Caco-2 (cell line): ENCODE measurements around the gene ASB10. TPM values are rescaled to one million over a fixed set of nuclear protein-coding genes. Genes with fewer than 3 reads are reported as not detected.

Experiments
- BruUV-seq: library from RNA; stranded (reverse); fragments of 400-500 nt; replicated peaks from 2 replicates; lab custom pipeline; 2021; lab: Mats Ljungman, UMichigan
- CTCF ChIA-PET: fragments of 300-600 bp; sonication (Branson Sonifier 250); formaldehyde crosslinking; loops from one replicate; lab custom pipeline; 2022; ENCODE audit warnings: antibody characterized with exemption; lab: Charles Lee
- POLR2A ChIA-PET: fragments of 300-600 bp; sonication (Branson Sonifier 250); formaldehyde crosslinking; loops from one replicate; lab custom pipeline; 2022; ENCODE audit warnings: antibody characterized with exemption; lab: Charles Lee
- DNase-seq, 2 experiments: peaks; one replicate each; pipeline versions ENCODE4 v3.0.0 to v3.0.0-alpha.2; 2020 to 2022
- H3K27me3 ChIP-seq: replicated peaks from 2 replicates; pipeline ENCODE4 v1.6.0; 2011; ENCODE audit warnings: low read length; ENCODE audit not compliant: control insufficient read depth, insufficient read depth
- H3K36me3 ChIP-seq: 2 replicates; pipeline ENCODE4 v1.5.1; 2011; ENCODE audit warnings: low read length; ENCODE audit not compliant: control insufficient read depth, insufficient read depth
- H3K4me1 ChIP-seq: fragments of 250-450 bp; sonication (Bioruptor Pico); 2 replicates; pipeline ENCODE4 v1.5.1; 2020; ENCODE audit warnings: mild to moderate bottlenecking
- H3K4me3 ChIP-seq: 2 replicates; pipeline ENCODE4 v1.5.1; 2011; ENCODE audit warnings: low read depth, mild to moderate bottlenecking, control low read depth, low read length
- H3K9me3 ChIP-seq: fragments of 250-450 bp; sonication (Bioruptor Pico); 2 replicates; pipeline ENCODE4 v1.5.1; 2020; ENCODE audit warnings: mild to moderate bottlenecking, moderate library complexity
- H3K27ac Mint-ChIP-seq: one replicate; pipeline ENCODE4 v1.8.0; 2022; ENCODE audit warnings: mixed read lengths; ENCODE audit not compliant: unreplicated experiment
- H3K27me3 Mint-ChIP-seq: one replicate; pipeline ENCODE4 v1.8.0; 2022; ENCODE audit warnings: mixed read lengths; ENCODE audit not compliant: insufficient read depth, unreplicated experiment
- H3K36me3 Mint-ChIP-seq: one replicate; pipeline ENCODE4 v1.8.0; 2022; ENCODE audit warnings: mild to moderate bottlenecking, mixed read lengths; ENCODE audit not compliant: insufficient read depth, unreplicated experiment
- H3K4me1 Mint-ChIP-seq: one replicate; pipeline ENCODE4 v1.8.0; 2022; ENCODE audit warnings: low read depth, mixed read lengths; ENCODE audit not compliant: unreplicated experiment
- H3K4me3 Mint-ChIP-seq: one replicate; pipeline ENCODE4 v1.8.0; 2022; ENCODE audit warnings: mild to moderate bottlenecking, moderate library complexity, mixed read lengths; ENCODE audit not compliant: unreplicated experiment
- H3K9me3 Mint-ChIP-seq: one replicate; pipeline ENCODE4 v1.8.0; 2022; ENCODE audit warnings: mixed read lengths; ENCODE audit not compliant: unreplicated experiment
- intact Hi-C: fragments of 100-400 bp; cut with micrococcal nuclease; formaldehyde crosslinking; loops from one replicate; pipeline ENCODE4 v1.10.0; 2022; ENCODE audit not compliant: unreplicated experiment
- total RNA-seq: library from RNA; stranded (reverse); gene quantifications from 2 replicates; pipeline ENCODE4 v1.2.3, GENCODE V29; 2022
- TF ChIP-seq, protein P1 (sequence below), 2 experiments: fragments of 200-600 bp in 1 of 2; IDR thresholded peaks; 1 replicate in 1 of 2; 2 replicates in 1 of 2; pipeline versions ENCODE4 v1.5.1 to v1.8.0; 2011 to 2022; ENCODE audit warnings: antibody characterized with exemption in 1 of 2, control low read depth in 1 of 2, inconsistent platforms in 1 of 2, low read depth in 1 of 2, low read length in 1 of 2, mild to moderate bottlenecking in 1 of 2, moderate library complexity in 1 of 2; ENCODE audit not compliant: insufficient read depth in 1 of 2, severe bottlenecking in 1 of 2, unreplicated experiment in 1 of 2

Gene ASB10
- total RNA-seq, 1 experiment from 2014 or later, result not detected

GRCh38 chr7:151201751-151202150, 14.7 kb upstream of the ASB10 start:
- H3K4me1 Mint-ChIP-seq, result no peaks in the 10 kb centered on the region
- H3K27ac Mint-ChIP-seq, result no peak overlapping the region
- H3K4me3 Mint-ChIP-seq, result no peak overlapping the region
- CTCF ChIA-PET, result no interaction called here
- no peak for DNase-seq
- Histone ChIP-seq H3K27me3 (no peaks in the 10 kb centered on the region; the same call in 1 of the 2 replicates), H3K9me3 (no peaks in the 10 kb centered on the region), H3K4me3 (no peak overlapping the region), H3K36me3 (no peaks in the 10 kb centered on the region), H3K4me1 (no peaks in the 10 kb centered on the region)
- H3K36me3 Mint-ChIP-seq, result no peaks in the 10 kb centered on the region
- POLR2A ChIA-PET, result no interaction called here
- TF ChIP-seq, protein P1, sequence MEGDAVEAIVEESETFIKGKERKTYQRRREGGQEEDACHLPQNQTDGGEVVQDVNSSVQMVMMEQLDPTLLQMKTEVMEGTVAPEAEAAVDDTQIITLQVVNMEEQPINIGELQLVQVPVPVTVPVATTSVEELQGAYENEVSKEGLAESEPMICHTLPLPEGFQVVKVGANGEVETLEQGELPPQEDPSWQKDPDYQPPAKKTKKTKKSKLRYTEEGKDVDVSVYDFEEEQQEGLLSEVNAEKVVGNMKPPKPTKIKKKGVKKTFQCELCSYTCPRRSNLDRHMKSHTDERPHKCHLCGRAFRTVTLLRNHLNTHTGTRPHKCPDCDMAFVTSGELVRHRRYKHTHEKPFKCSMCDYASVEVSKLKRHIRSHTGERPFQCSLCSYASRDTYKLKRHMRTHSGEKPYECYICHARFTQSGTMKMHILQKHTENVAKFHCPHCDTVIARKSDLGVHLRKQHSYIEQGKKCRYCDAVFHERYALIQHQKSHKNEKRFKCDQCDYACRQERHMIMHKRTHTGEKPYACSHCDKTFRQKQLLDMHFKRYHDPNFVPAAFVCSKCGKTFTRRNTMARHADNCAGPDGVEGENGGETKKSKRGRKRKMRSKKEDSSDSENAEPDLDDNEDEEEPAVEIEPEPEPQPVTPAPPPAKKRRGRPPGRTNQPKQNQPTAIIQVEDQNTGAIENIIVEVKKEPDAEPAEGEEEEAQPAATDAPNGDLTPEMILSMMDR (IDR thresholded peaks at IDR 0.05; ENCODE audit: insufficient read depth in 1 of 2, low read depth in 1 of 2, low read length in 1 of 2, severe bottlenecking in 1 of 2, unreplicated experiment in 1 of 2), result no peak
- no TSS peak for BruUV-seq
- intact Hi-C loops, result no loop called here
- no peaks in the 10 kb centered on the region for H3K9me3 Mint-ChIP-seq
- H3K27me3 Mint-ChIP-seq, result peaks cover 20% of the 10 kb centered on the region

DNA sequence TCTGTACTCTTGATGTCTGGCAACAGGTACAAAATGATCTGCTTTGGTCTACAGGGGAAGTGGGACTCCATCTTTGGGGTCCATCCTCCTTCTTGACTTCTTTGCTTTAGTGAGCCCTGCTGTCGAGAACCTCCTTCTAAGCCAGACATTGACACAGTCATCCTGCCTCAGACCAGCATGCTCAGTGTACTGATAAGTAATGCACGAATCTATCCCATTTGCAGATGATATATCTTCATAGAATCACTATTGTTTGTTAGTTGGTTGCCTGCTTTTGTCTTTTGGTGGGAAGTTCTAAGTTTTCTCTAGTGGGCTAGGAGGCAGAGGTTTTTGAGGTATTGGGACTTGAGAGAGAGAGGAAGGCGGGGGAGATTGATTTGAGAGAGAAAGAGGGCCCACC, 14.3 kb upstream of the ASB10 start:
- CTCF ChIA-PET, result no interaction called here
- Histone ChIP-seq H3K27me3 (no peaks in the 10 kb centered on the region; the same call in 1 of the 2 replicates), H3K4me3 (no peak overlapping the region), H3K36me3 (no peaks in the 10 kb centered on the region), H3K4me1 (no peaks in the 10 kb centered on the region), H3K9me3 (no peaks in the 10 kb centered on the region)
- Mint-ChIP-seq H3K27ac (no peak overlapping the region), H3K36me3 (no peaks in the 10 kb centered on the region), H3K4me1 (no peaks in the 10 kb centered on the region), H3K9me3 (no peaks in the 10 kb centered on the region), H3K4me3 (no peak overlapping the region), H3K27me3 (peaks cover 20% of the 10 kb centered on the region)
- DNase-seq, result no peak
- intact Hi-C loops, result no loop called here
- POLR2A ChIA-PET, result no interaction called here
- BruUV-seq, result no TSS peak
- TF ChIP-seq, protein P1 (IDR thresholded peaks at IDR 0.05; ENCODE audit: insufficient read depth in 1 of 2, low read depth in 1 of 2, low read length in 1 of 2, severe bottlenecking in 1 of 2, unreplicated experiment in 1 of 2), result no peak

GRCh38 chr7:151198945-151199848, 12.1 kb upstream of the ASB10 start:
- Mint-ChIP-seq H3K4me3 (no peak overlapping the region), H3K27me3 (peaks cover 11% of the 10 kb centered on the region), H3K27ac (no peak overlapping the region), H3K4me1 (no peaks in the 10 kb centered on the region), H3K36me3 (no peaks in the 10 kb centered on the region), H3K9me3 (no peaks in the 10 kb centered on the region)
- TF ChIP-seq, protein P1 (IDR thresholded peaks at IDR 0.05; ENCODE audit: insufficient read depth in 1 of 2, low read depth in 1 of 2, low read length in 1 of 2, severe bottlenecking in 1 of 2, unreplicated experiment in 1 of 2), result no peak
- BruUV-seq, result no TSS peak
- ChIA-PET CTCF (no interaction called here), POLR2A (no interaction called here)
- Histone ChIP-seq H3K4me1 (no peaks in the 10 kb centered on the region), H3K36me3 (no peaks in the 10 kb centered on the region), H3K9me3 (no peaks in the 10 kb centered on the region), H3K27me3 (0 out of 2 replicates have a peak, but pooled peaks cover 1% of the 10 kb centered on the region), H3K4me3 (no peak overlapping the region)
- intact Hi-C loops, result no loop called here
- DNase-seq, result no peak
